SK-N-SH treated with all-trans-retinoic acid at 6 μM for 48 hours (cell line): Measurements from ENCODE around the gene HOXD12.

Experiments used
- ATAC-seq: fragments of 200-7000 bp; cut with Tn5 transposase; 3 replicates; pipeline ENCODE4 v1.9.1; 2020; ENCODE audit warnings: mild to moderate bottlenecking, moderate library complexity
- BACH2 ChIP-seq: fragments of 250-450 bp; sonication (Bioruptor Pico); IDR thresholded peaks from 2 replicates; pipeline ENCODE4 v1.9.0; 2021; ENCODE audit warnings: mild to moderate bottlenecking, borderline replicate concordance
- CREB5 ChIP-seq: fragments of 250-450 bp; sonication (Bioruptor Pico); IDR thresholded peaks from 2 replicates; pipeline ENCODE4 v1.5.1; 2020; ENCODE audit warnings: low read depth, mild to moderate bottlenecking, moderate library complexity
- CSDC2 ChIP-seq: fragments of 250-450 bp; sonication (Bioruptor Pico); IDR thresholded peaks from 2 replicates; pipeline ENCODE4 v1.5.0; 2020; ENCODE audit warnings: mild to moderate bottlenecking, moderate library complexity
- CSRNP3 ChIP-seq: fragments of 250-450 bp; sonication (Bioruptor Pico); IDR thresholded peaks from 2 replicates; pipeline ENCODE4 v1.5.1; 2021; ENCODE audit warnings: mild to moderate bottlenecking, moderate library complexity
- ESRRG ChIP-seq: fragments of 250-450 bp; sonication (Bioruptor Pico); IDR thresholded peaks from 2 replicates; pipeline ENCODE4 v1.6.1; 2021; ENCODE audit warnings: mild to moderate bottlenecking
- GLIS3 ChIP-seq: fragments of 250-450 bp; sonication (Bioruptor Pico); IDR thresholded peaks from 2 replicates; pipeline ENCODE4 v1.5.0; 2020; ENCODE audit warnings: mild to moderate bottlenecking, moderate library complexity
- ISL1 ChIP-seq: fragments of 250-450 bp; sonication (Bioruptor Pico); IDR thresholded peaks from 2 replicates; pipeline ENCODE4 v2.1.2; 2022; ENCODE audit warnings: mild to moderate bottlenecking, moderate library complexity
- OSR1 ChIP-seq: fragments of 250-450 bp; sonication (Bioruptor Pico); IDR thresholded peaks from 2 replicates; pipeline ENCODE4 v1.8.0; 2022; ENCODE audit warnings: moderate library complexity, mild to moderate bottlenecking, inconsistent platforms
- PATZ1 ChIP-seq: fragments of 250-450 bp; sonication (Bioruptor Pico); IDR thresholded peaks from 2 replicates; pipeline ENCODE4 v1.8.0; 2020; ENCODE audit warnings: mild to moderate bottlenecking, moderate library complexity, borderline replicate concordance
- POU6F1 ChIP-seq: fragments of 250-450 bp; sonication (Bioruptor Pico); IDR thresholded peaks from 2 replicates; pipeline ENCODE4 v1.8.0; 2021; ENCODE audit warnings: low read depth, mild to moderate bottlenecking, moderate library complexity, borderline replicate concordance
- PPARA ChIP-seq: fragments of 250-450 bp; sonication (Bioruptor Pico); IDR thresholded peaks from 2 replicates; pipeline ENCODE4 v1.5.0; 2020; ENCODE audit warnings: mild to moderate bottlenecking, borderline replicate concordance
- RARB ChIP-seq: fragments of 250-450 bp; sonication (Bioruptor Pico); IDR thresholded peaks from 2 replicates; pipeline ENCODE4 v1.8.0; 2021; ENCODE audit warnings: mild to moderate bottlenecking, moderate library complexity
- SNAI2 ChIP-seq: fragments of 250-450 bp; sonication (Bioruptor Pico); IDR thresholded peaks from 2 replicates; pipeline ENCODE4 v1.5.0; 2020; ENCODE audit warnings: mild to moderate bottlenecking, moderate library complexity
- TCF4 ChIP-seq: fragments of 250-450 bp; sonication (Bioruptor Pico); IDR thresholded peaks from 2 replicates; pipeline ENCODE4 v1.8.0; 2021; ENCODE audit warnings: mild to moderate bottlenecking, moderate library complexity, borderline replicate concordance
- TOX ChIP-seq: fragments of 250-450 bp; sonication (Bioruptor Pico); IDR thresholded peaks from 2 replicates; pipeline ENCODE4 v1.8.0; 2021; ENCODE audit warnings: mild to moderate bottlenecking, moderate library complexity, borderline replicate concordance
- ZC3H10 ChIP-seq: fragments of 250-450 bp; sonication (Bioruptor Pico); IDR thresholded peaks from 2 replicates; pipeline ENCODE4 v1.5.1; 2021; ENCODE audit warnings: mild to moderate bottlenecking, moderate library complexity
- ZFP3 ChIP-seq: fragments of 250-450 bp; sonication (Bioruptor Pico); IDR thresholded peaks from 2 replicates; pipeline ENCODE4 v1.5.0; 2020; ENCODE audit warnings: mild to moderate bottlenecking, moderate library complexity
- ZFP30 ChIP-seq: fragments of 450-650 bp; formaldehyde crosslinking; IDR thresholded peaks from 2 replicates; pipeline ENCODE4 v1.5.0; 2022; ENCODE audit warnings: mild to moderate bottlenecking, moderate library complexity
- ZNF565 ChIP-seq: fragments of 450-650 bp; formaldehyde crosslinking; conservative IDR thresholded peaks from 2 replicates; pipeline ENCODE4 v1.5.0; 2020; ENCODE audit warnings: low read depth, mild to moderate bottlenecking, moderate library complexity
- ZNF70 ChIP-seq: fragments of 450-650 bp; formaldehyde crosslinking; IDR thresholded peaks from 2 replicates; pipeline ENCODE4 v1.5.0; 2020; ENCODE audit warnings: mild to moderate bottlenecking, moderate library complexity
- ZNF8 ChIP-seq: fragments of 450-650 bp; formaldehyde crosslinking; IDR thresholded peaks from 2 replicates; pipeline ENCODE4 v1.5.0; 2020; ENCODE audit warnings: mild to moderate bottlenecking, moderate library complexity

The HOXD12 gene

GRCh38 chr2:176099728-176100546 lies at the start of gene HOXD12:
Gene HOXD12 (plus strand): TSS chr2:176099795. CDS start chr2:176099802, 7 bp downstream.
- no peak for ATAC-seq
- TF ChIP-seq ZFP30 (CRISPR knock-in tag) (no peak), PPARA (CRISPR knock-in tag) (no peak), TOX (CRISPR knock-in tag) (no peak), CSDC2 (no peak), SNAI2 (CRISPR knock-in tag) (no peak), OSR1 (no peak)

GRCh38 chr2:176056406-176056805 lies 43.2 kb upstream of the HOXD12 start:
- no peak for ATAC-seq
- no peak for TF ChIP-seq TCF4 (CRISPR knock-in tag)
- TF ChIP-seq ZC3H10 (CRISPR knock-in tag) = no peak
- TF ChIP-seq RARB (CRISPR knock-in tag) = no peak
- TF ChIP-seq OSR1 = no peak
- TF ChIP-seq ZNF565 = no peak
- no peak for TF ChIP-seq BACH2
- no peak for TF ChIP-seq SNAI2 (CRISPR knock-in tag)
- TF ChIP-seq ZFP3 (CRISPR knock-in tag) = no peak
- no peak for TF ChIP-seq CREB5
- TF ChIP-seq ZFP30 (CRISPR knock-in tag) = no peak
- TF ChIP-seq CSRNP3 (CRISPR knock-in tag) = no peak
- no peak for TF ChIP-seq PPARA (CRISPR knock-in tag)
- TF ChIP-seq ZNF8 (CRISPR knock-in tag) = no peak
- no peak for TF ChIP-seq POU6F1 (CRISPR knock-in tag)
- TF ChIP-seq TOX (CRISPR knock-in tag) = no peak
- TF ChIP-seq PATZ1 (CRISPR knock-in tag) = no peak
- TF ChIP-seq ISL1 = no peak
- no peak for TF ChIP-seq ESRRG (CRISPR knock-in tag)
- TF ChIP-seq CSDC2 = no peak

GRCh38 chr2:176063958-176064357 lies 35.6 kb upstream of the HOXD12 start:
- no peak for ATAC-seq

More at GRCh38 chr2:176063958-176064357, 35.6 kb upstream of the HOXD12 start:
- TF ChIP-seq PPARA (CRISPR knock-in tag) (no peak), CREB5 (no peak), OSR1 (no peak), TOX (CRISPR knock-in tag) (no peak), GLIS3 (CRISPR knock-in tag) (no peak), SNAI2 (CRISPR knock-in tag) (no peak), ZNF70 (CRISPR knock-in tag) (no peak)
